ENCODE results near the gene ABCA10. TPM values are rescaled to one million over a fixed set of nuclear protein-coding genes. Genes with fewer than 3 reads are reported as not detected.

The ABCA10 gene
- total RNA-seq, 1 donor: 1.8 TPM

DNA sequence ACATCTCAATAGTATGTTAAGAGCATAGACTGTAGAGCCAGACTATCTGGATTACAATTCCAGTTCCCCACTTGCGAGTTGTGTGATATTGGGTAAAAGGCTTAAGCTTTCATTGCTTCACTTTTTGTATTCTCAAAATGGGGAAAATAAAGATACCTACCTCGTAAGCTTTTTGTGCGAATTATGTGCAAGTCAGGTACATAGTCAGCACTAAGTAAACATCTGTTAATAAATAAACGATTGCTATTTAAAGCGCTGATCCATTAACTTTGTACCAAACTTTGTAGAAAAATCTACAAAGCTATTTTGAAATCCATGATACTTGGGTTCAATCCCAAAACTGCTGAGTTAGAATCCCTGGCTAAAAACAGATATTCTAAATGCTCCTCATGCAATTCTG is 106.6 kb downstream of the ABCA10 start:
- Histone ChIP-seq H3K4me2 (ENCODE audit: insufficient read depth, low read length) (no peak overlapping the region), H3K36me3 (ENCODE audit: insufficient read depth, low read length) (no peaks in the 10 kb centered on the region), H3K27ac (ENCODE audit: low read depth, low read length) (no peak overlapping the region), H4K20me1 (ENCODE audit: insufficient read depth, low read length) (no peaks in the 10 kb centered on the region), H2AFZ (ENCODE audit: low read length) (no peak overlapping the region), H3K27me3 (ENCODE audit: insufficient read depth, low read length) (no peaks in the 10 kb centered on the region), H3K4me3 (ENCODE audit: insufficient read depth, low read length) (no peak overlapping the region), H3K4me1 (ENCODE audit: insufficient read depth, low read length) (no peaks in the 10 kb centered on the region), H3K9me3 (ENCODE audit: low read depth, low read length) (no peaks in the 10 kb centered on the region), H3K79me2 (ENCODE audit: insufficient read depth, low read length) (no peaks in the 10 kb centered on the region)
- DNase-seq (ENCODE audit: insufficient read length, low spot score, missing footprints): no peak
- TF ChIP-seq, protein P1, sequence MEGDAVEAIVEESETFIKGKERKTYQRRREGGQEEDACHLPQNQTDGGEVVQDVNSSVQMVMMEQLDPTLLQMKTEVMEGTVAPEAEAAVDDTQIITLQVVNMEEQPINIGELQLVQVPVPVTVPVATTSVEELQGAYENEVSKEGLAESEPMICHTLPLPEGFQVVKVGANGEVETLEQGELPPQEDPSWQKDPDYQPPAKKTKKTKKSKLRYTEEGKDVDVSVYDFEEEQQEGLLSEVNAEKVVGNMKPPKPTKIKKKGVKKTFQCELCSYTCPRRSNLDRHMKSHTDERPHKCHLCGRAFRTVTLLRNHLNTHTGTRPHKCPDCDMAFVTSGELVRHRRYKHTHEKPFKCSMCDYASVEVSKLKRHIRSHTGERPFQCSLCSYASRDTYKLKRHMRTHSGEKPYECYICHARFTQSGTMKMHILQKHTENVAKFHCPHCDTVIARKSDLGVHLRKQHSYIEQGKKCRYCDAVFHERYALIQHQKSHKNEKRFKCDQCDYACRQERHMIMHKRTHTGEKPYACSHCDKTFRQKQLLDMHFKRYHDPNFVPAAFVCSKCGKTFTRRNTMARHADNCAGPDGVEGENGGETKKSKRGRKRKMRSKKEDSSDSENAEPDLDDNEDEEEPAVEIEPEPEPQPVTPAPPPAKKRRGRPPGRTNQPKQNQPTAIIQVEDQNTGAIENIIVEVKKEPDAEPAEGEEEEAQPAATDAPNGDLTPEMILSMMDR (IDR thresholded peaks at IDR 0.05; ENCODE audit: extremely low read depth, low read depth, low read length): no peak

DNA sequence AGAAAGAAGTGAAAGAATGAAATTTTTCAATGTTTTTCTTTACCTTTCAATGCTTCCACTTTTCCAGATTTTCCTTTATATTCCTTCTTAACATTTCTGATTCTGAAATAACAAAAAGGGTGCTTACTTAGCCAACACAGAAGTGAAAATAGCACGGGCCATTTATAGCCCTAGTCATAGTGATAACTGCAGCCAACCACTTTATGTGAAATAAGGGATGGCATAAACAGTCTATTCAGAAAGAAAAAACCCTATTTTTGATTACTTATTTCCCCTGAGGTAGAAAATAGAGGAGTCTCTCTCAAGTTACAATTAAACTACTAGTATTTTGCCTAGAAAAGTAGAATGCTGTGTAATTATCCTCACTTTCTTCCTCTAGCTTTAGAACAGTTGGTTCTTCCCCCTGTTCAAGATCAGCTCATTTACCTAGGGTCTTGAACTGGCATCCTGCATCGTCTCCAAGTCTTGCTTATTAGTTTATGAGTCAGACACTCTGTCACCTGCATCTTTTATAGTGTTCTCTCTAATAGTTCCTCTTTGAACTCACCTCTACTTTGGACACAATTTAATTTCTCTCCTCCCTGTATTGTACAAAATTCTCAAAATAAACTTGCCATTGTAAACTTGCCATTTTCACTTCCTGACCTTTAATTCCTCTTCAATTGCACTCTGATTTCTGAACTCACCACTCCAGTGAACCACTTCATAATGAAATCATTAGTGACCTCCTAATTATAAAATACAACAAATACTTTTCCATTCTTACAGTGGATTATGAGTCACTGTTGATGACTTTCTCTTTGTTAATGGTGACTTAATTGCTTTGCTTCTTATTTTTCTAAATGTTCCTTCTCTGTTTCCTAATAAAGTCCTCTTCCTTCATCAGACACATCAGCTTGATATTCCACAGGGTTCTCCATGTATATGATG is 110.5 kb downstream of the ABCA10 start:
- Histone ChIP-seq H3K79me2 (ENCODE audit: insufficient read depth, low read length) (no peaks in the 10 kb centered on the region), H2AFZ (ENCODE audit: low read length) (no peak overlapping the region), H3K36me3 (ENCODE audit: insufficient read depth, low read length) (no peaks in the 10 kb centered on the region), H4K20me1 (ENCODE audit: insufficient read depth, low read length) (no peaks in the 10 kb centered on the region), H3K9me3 (ENCODE audit: low read depth, low read length) (no peaks in the 10 kb centered on the region), H3K27me3 (ENCODE audit: insufficient read depth, low read length) (no peaks in the 10 kb centered on the region), H3K4me3 (ENCODE audit: insufficient read depth, low read length) (no peak overlapping the region), H3K4me1 (ENCODE audit: insufficient read depth, low read length) (no peaks in the 10 kb centered on the region), H3K27ac (ENCODE audit: low read depth, low read length) (no peak overlapping the region), H3K4me2 (ENCODE audit: insufficient read depth, low read length) (no peak overlapping the region)
- TF ChIP-seq, protein P1 (IDR thresholded peaks at IDR 0.05; ENCODE audit: extremely low read depth, low read depth, low read length): no peak
- no peak for DNase-seq (ENCODE audit: insufficient read length, low spot score, missing footprints)

- H4K20me1 ChIP-seq (ENCODE audit: insufficient read depth, low read length): no peaks in the 10 kb centered on the region
- no peaks in the 10 kb centered on the region for H3K36me3 ChIP-seq (ENCODE audit: insufficient read depth, low read length)
- H3K27me3 ChIP-seq (ENCODE audit: insufficient read depth, low read length): no peaks in the 10 kb centered on the region
- H3K4me3 ChIP-seq (ENCODE audit: insufficient read depth, low read length): no peak overlapping the region
- H3K4me2 ChIP-seq (ENCODE audit: insufficient read depth, low read length): no peak overlapping the region
- no peaks in the 10 kb centered on the region for H3K4me1 ChIP-seq (ENCODE audit: insufficient read depth, low read length)
- TF ChIP-seq, protein P1 (IDR thresholded peaks at IDR 0.05; ENCODE audit: extremely low read depth, low read depth, low read length): no peak
- DNase-seq (ENCODE audit: insufficient read length, low spot score, missing footprints): no peak
- no peaks in the 10 kb centered on the region for H3K79me2 ChIP-seq (ENCODE audit: insufficient read depth, low read length)
- no peaks in the 10 kb centered on the region for H3K9me3 ChIP-seq (ENCODE audit: low read depth, low read length)
- no peak overlapping the region for H3K27ac ChIP-seq (ENCODE audit: low read depth, low read length)
- H2AFZ ChIP-seq (ENCODE audit: low read length): no peak overlapping the region
Observed at GRCh38 chr17:69111794-69112193, 116.8 kb downstream of the ABCA10 start.

GRCh38 chr17:69105907-69106730 is 122.5 kb downstream of the ABCA10 start:
- H3K9me3 ChIP-seq (ENCODE audit: low read depth, low read length): no peaks in the 10 kb centered on the region
- no peak overlapping the region for H3K27ac ChIP-seq (ENCODE audit: low read depth, low read length)
- no peaks in the 10 kb centered on the region for H3K27me3 ChIP-seq (ENCODE audit: insufficient read depth, low read length)
- no peaks in the 10 kb centered on the region for H4K20me1 ChIP-seq (ENCODE audit: insufficient read depth, low read length)
- H2AFZ ChIP-seq (ENCODE audit: low read length): no peak overlapping the region
- H3K4me1 ChIP-seq (ENCODE audit: insufficient read depth, low read length): no peaks in the 10 kb centered on the region
- TF ChIP-seq, protein P1 (IDR thresholded peaks at IDR 0.05; ENCODE audit: extremely low read depth, low read depth, low read length): no peak
- no peaks in the 10 kb centered on the region for H3K36me3 ChIP-seq (ENCODE audit: insufficient read depth, low read length)
- no peak for DNase-seq (ENCODE audit: insufficient read length, low spot score, missing footprints)
- H3K79me2 ChIP-seq (ENCODE audit: insufficient read depth, low read length): no peaks in the 10 kb centered on the region
- no peak overlapping the region for H3K4me2 ChIP-seq (ENCODE audit: insufficient read depth, low read length)
- H3K4me3 ChIP-seq (ENCODE audit: insufficient read depth, low read length): no peak overlapping the region

Data from osteoblast (primary cell).